ENCODE results near the gene NAGLU.
"Not testable (repeated sequence)": the region's sequence is repeated elsewhere in the genome, so short reads cannot be mapped to it uniquely, and the experiment has no call there.

NAGLU gene

GRCh38 chr17:42521666-42522262, 14.3 kb upstream of the NAGLU start:
- DNase-seq (ENCODE audit: low read depth in 2 of 2) = no peak

- no peak for DNase-seq (ENCODE audit: low read depth in 2 of 2)
Measured at GRCh38 chr17:42522263-42522790, 13.7 kb upstream of the NAGLU start.

GRCh38 chr17:42522798-42523278, 13.2 kb upstream of the NAGLU start:
- DNase-seq (ENCODE audit: low read depth in 2 of 2) = no peak

GRCh38 chr17:42525221-42525620, 10.8 kb upstream of the NAGLU start:
- no peak for DNase-seq (ENCODE audit: low read depth in 2 of 2)

- no peak for DNase-seq (ENCODE audit: low read depth in 2 of 2)
Measured at GRCh38 chr17:42526031-42526444, 10.0 kb upstream of the NAGLU start.

- DNase-seq (ENCODE audit: low read depth in 2 of 2) = no peak
Measured at GRCh38 chr17:42527932-42528331, 8.1 kb upstream of the NAGLU start.

- no peak for DNase-seq (ENCODE audit: low read depth in 2 of 2)
Measured at GRCh38 chr17:42529061-42529460, 7.0 kb upstream of the NAGLU start.

GRCh38 chr17:42530952-42531454, 5.0 kb upstream of the NAGLU start:
- no peak for DNase-seq (ENCODE audit: low read depth in 2 of 2)

GRCh38 chr17:42531455-42532354, 4.3 kb upstream of the NAGLU start:
- peak in 1 of 2 donors; percentile 15 for DNase-seq (ENCODE audit: low read depth in 2 of 2)

GRCh38 chr17:42535155-42536047, 640 bp upstream of the NAGLU start:
- DNase-seq (ENCODE audit: low read depth in 2 of 2) = no peak

GRCh38 chr17:42536372-42537155, 523 bp downstream of the NAGLU start:
- DNase-seq (ENCODE audit: low read depth in 2 of 2) = peak; percentile 29 to 51

- no peak for DNase-seq (ENCODE audit: low read depth in 2 of 2)
Measured at GRCh38 chr17:42537156-42537805, 1.2 kb downstream of the NAGLU start.

- DNase-seq (ENCODE audit: low read depth in 2 of 2) = no peak
Measured at GRCh38 chr17:42537826-42538451, 1.9 kb downstream of the NAGLU start.

GRCh38 chr17:42538482-42538881, 2.4 kb downstream of the NAGLU start:
- no peak for DNase-seq (ENCODE audit: low read depth in 2 of 2)

- DNase-seq (ENCODE audit: low read depth in 2 of 2) = not testable (repeated sequence)
Measured at GRCh38 chr17:42540558-42540957, 4.5 kb downstream of the NAGLU start.

- no peak for DNase-seq (ENCODE audit: low read depth in 2 of 2)
Measured at GRCh38 chr17:42541041-42541833, 5.2 kb downstream of the NAGLU start.

- DNase-seq (ENCODE audit: low read depth in 2 of 2) = no peak
Measured at GRCh38 chr17:42543190-42544079, 7.4 kb downstream of the NAGLU start.

GRCh38 chr17:42544874-42545283, 8.8 kb downstream of the NAGLU start:
- no peak for DNase-seq (ENCODE audit: low read depth in 2 of 2)
